Fibroblast of peridontal ligament (primary cell): ENCODE results near the gene MFGE8.

Experiments used
- DNase-seq: peaks from one replicate; pipeline ENCODE4 v3.0.0-alpha.2; 2010; ENCODE audit errors: extremely low read depth

The MFGE8 gene

DNA sequence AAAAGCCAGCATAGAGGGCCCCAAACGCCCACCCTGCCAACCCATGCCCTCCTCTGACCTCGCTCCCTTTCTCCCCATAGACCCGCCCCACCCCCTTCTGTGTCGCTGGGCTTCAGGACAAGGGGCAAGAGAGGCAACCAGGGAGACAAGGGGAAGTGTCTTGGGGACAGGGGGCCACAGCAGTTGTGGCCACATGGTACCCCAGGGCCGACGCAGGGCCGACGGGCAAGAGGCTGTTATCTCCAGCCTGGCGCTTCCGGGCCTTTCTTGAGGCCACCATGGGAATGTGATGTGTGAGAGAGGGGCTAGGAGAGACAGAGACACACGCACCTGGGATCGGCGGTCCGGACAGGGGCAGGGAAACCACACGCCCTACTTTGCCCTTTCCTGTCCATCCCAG is 14.4 kb downstream of the MFGE8 start:
- no peak for DNase-seq

DNA sequence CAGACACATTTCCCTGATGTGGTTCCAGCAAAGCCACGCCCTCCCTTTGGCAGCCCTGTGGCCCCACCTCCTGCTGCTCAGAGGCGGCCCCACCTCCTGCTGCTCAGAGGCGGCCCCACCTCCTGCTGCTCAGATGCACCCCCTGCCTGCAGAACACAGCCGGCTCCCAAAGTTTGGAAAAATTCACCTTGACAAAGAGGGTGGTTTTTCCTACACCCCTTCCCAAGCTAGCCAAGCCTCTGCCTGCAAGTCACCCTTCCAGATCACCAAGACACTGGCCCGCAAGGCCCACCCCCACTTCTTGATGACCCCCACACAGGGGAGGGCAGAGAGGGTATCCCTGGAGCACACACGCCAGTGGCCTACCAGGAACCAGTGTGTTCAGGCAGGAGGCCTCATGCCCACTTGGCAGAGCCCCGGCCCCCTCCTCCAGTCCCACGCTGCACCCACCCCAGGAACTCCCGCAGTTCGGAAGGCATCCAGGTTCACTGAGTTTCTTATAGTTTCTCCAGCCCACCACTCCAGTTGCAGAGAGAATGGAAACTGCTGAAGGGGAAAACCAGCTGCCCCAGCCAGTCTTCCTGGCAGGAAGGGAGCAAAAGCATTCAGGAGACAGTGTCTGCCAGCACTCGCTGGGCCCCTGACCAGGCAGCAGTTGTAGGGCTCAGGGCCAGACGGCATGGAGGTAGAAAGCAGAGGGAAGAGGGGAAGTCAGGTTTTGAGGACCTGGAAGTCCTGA is 15.6 kb downstream of the MFGE8 start:
- DNase-seq: no peak

DNA sequence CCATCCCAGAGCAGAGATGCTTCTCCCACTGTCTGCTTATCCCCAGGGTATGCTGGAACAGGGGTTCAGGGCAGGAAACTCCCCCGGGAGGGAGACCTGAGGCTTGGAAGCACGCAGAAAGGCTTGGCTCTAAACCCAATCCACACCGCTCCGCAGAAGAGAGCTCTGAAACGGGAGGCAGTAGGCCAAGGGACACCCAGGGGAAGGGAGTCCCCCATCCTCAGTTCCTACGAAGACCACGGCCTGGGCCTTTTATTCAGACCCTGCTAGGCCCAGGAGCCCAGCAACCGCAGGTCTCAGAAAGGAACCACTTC is 16.1 kb downstream of the MFGE8 start:
- peak; percentile 74 for DNase-seq

DNA sequence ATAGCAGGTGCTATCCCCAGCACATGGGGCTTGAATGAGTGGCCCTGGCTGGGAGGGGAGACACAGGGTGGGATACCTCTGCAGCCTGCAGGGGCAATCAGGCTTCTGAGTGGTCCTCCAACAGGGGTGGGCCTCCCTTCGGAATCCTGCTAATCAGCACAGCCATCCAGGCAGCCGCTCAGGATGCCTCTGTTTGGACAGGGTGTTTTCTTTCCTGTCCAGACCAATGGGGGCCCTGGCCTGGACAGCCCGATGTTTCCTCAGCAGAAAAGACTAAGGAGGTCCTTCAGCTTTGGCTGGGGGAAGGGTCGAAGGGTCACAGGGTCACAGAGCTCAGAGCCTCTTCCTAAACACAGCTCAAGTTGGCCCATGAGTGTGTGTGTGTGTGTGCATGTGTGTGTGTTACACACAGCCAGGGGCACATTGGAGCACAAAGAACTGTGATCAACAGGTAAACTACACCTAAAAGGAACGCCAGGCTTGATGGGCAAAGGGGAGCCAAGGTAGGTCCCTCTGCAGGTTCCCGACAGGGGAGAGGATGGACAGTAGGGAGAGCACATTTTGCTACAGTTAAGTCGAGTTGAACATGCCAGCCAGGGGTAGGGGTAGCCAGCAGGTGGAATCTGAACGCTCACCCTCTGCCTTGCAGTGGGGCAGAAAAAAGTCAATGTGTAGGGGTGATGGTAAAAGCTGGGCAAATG is 16.7 kb downstream of the MFGE8 start:
- DNase-seq: no peak

DNA sequence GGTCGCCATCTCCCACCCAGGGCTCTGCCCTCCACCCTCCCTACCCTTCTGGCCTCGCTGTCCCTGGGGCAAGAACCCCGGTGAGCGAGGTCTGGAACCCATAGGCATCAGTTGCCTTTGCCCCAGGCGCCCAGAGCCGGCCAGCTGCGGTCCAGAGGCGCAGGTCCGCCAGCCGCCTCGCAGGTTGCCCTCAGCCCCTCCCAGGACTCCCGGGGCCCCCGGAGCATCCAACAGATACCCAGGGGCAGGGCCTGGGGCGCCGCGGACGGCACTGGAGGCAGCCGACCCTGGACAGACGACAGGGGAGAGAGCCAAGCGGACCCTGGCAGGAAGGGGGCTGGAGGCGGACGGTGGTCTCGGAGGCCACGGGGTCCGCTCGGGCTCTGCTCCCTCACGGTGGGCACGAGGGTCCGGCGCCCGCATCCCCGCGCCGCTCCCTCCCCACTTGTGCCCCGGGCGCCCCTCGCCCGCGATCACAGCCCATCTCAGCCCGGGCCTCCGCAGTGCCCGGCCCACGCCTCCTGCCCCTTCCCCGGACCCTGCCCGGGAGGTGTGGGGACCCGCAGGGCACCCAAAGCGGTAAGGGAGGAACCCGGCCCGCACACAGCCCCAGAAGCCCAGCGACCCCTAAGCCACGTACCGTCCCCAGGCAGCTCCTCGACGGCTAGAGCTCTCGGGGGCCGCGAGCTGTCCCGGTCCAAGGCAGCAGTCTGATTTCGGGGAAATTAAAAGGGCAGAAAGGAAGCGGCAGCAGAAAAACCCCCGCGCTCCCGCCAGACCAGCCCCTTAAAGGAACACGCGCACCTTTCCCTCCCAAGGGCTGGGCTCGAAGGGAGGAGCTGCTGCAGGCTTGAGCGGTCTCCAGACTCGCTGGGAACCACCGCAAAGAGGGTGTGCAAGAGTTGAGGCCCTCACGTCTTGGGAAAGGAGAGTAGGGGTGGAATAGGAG is 18.1 kb downstream of the MFGE8 start, which contains the start of gene HAPLN3:
HAPLN3 (minus strand) TSS at position 726 of the 949 bp plus-strand sequence. CDS start 8,246 bp downstream, outside the sequence.
- no peak for DNase-seq

DNA sequence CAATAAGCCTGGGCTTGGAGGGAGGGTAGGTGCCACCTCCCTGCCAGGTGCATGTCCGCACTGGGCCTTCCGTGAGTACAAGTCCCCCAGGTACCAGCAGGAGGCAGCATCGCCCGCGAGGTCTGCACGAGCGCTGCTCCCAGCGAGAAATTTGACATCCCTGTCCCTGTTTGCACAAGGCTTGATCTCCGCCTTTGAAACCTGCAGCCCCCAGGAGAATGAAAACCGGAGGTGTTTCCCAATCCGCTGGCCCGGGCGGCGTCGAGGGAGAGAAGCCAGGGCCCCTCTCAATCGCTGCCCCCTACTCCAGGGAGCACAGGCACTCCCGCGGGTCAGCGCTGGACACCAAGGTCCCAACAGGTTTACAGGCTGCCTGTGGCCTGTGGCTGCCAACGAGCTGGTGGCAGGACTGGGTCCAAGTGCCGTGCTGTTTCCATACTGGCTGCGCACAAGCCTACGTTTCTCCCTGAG is 18.8 kb downstream of the MFGE8 start:
- DNase-seq: no peak

DNA sequence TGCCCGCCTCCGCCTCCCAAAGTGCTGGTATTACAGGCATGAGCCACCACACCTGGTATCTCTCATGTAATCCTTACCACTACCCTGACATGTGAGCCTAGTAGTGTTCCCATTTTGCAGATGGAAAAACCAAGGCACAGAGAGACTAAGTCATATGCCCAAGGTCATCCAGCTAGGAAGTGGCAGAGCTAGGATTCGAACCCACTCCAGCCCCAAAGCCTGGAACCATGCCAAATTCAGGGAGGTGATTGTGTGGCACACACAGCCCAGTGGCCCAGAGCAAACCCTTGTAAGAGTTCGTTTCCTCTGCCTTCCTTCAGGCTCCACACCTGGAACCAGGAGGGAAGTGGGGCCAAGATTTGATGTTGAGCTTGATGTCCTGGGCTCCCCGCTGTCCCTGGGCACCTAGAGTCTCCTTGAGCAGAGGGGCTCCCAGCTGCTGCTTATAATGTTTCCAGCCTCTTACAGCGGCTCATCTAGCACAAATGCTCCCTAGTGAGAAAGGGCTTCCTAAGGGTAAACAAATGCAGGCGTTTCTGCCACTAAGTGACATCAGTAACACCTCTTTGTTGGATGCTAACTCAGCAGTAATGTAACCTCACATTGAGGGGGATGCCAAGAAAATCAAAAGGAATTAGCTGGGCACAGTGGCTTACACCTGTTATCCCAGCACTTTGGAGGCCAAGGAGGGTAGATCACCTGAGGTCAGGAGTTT is 21.5 kb downstream of the MFGE8 start:
- no peak for DNase-seq

DNA sequence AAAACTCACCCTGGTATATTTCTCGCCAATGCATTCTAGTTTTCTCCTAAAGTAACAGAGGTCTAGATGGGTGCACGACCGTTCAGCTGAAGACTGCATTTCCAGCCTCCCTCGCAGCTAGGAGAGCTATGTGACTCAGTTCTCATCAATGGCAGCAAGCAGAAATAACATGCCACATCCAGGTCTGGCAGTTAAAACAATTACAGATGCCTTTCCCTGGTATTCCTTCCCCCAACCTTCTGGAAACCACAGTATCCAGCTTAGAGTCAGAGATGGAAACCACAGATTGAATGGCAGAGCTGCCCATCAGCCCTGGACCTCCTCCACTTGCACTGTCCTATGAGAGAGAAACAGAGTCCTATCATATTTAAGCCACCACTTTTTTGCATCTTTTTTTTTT is 22.7 kb downstream of the MFGE8 start:
- peak; percentile 54 for DNase-seq

DNA sequence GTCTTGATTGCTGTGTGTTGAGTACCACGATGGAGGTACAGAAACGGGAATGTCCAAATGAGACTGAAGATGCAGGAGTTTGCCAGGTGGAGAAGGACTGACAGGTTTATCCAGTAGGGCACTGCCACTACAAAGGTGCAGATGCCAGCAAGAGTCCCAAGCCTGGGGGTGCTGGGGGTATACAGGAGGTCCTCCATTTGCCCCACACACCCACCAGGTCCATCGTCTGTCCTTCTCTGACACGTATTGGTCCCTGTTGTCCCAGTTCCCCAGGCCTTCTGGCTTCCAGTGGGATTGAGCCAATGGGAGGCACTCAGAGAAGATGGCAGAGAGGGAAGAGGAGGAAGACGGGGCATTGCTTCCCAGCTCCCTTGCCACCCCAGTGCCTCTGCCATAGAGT is 24.5 kb downstream of the MFGE8 start:
- DNase-seq: no peak

DNA sequence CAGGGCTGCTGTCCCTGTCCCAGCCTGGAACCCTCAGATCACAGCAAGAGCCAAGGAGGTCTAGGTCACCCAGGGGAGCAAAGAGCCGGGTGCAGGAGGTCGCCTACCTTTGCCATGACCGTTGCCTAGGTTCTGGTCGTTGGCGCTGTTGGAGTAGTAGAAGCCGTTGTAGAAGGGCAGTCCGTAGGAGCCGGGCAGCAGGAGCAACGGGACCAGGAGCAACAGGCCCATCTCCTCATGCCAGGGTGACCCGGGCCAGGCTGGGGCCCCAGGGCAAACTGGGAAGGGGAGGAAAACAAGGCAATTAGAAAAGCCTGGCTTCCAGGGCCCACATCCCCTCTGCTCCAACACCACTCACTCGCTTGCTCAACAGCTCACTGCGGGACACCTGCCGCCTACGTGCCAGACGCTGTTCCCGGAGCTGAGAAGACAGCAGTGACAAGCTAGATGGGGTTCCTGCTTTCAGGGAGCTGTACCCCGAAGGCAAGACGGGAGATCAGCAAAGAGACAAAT is 26.1 kb downstream of the MFGE8 start:
- DNase-seq: no peak

DNA sequence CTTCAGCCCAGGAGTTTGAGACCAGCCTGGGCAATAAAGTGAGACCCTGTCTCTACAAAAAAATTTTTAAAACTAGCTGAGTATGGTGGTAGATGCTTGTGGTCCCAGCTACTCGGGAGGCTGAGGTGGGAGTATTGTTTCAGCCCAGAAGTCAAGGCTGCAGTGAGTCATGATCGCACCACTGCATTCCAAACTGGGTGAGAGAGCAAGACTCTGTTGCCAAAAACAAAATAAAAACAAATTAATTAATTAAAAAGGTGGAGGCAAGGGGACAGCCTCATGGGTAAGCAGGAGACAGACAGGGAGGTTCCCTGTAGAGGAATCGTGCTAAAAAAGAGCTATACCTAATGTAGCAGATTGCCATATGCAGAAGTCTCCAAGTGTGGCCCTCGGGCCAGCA is 30.4 kb downstream of the MFGE8 start:
- DNase-seq: no peak

DNA sequence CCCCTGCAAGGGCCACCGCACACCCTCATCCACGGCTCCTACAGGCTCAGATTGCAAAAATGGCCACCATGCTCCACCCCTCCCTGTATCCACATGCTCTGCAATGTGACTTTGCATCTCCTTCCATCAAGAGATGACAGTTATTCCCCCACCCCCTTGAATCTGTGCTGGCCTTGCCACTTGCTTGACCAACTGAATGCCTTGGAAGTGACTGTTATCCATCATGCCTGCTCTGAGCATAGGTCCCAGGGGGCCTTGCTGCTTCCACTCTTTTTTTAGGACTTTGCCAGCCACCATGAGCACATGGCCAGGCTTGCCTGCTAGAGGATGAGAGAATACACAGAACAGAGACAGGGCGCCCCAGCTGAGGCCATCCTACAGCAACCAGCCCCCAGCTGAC is 31.4 kb downstream of the MFGE8 start:
- DNase-seq: peak; percentile 26

DNA sequence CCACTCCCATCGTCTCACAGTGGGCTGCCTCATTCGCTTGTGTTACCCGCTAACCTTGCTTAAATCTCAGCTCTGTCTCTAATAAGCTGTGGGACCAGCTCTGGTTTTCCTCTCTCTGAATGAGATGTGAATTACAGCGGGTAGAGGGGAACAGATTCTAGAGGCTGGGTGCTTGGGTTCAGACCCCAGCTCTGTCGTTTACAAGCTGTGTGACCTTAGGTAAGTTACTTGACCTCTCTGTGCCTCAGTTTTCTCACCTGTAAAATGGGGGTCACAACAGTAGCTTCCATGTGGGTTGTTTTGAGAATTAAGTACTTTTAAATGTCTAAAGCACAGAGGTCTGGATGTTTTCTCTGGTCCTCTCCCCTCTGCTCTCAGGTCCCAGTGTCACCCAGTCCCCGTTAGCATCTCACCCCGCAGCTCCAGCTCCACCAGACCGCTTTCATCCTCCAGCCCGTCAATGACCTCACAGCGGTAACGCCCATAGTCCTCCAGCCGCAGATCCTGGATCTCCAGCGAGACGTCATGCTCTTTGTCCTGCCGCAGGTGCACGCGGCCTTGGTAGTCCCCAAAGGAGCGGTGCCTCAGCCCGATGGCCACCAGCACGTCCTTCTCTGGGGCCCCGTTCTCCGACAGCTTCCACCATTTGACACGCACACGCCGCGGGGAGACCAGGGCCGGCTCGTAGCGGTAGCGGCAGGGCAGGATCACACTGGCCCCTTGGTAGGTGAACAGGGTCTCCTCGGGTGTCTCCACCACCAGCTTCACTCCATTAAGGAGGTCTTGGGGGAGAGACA is 32.0 kb downstream of the MFGE8 start:
- no peak for DNase-seq

DNA sequence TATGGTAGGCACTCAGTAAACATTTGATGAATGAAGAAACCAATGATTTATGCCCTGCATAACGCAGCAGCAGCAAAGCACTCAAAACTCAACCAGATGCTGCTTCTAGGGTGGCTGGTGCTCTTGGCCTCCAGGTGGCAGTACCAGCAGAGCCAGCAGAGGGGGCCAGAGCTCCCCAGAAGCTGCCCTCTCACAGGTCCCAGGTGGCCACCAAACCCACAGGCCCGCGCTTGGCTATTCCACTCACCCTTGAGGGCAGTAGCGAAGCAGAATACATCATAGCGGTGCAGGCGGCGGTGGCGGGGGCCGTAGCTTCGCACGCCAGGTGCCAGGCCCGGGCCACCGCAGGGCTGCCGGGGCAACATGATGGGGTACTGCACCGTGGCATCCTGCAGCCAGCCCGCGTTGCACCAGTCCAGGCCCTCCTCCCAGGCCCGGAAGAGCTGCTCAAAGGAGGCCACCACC is 34.4 kb downstream of the MFGE8 start:
- DNase-seq: peak; percentile 55

DNA sequence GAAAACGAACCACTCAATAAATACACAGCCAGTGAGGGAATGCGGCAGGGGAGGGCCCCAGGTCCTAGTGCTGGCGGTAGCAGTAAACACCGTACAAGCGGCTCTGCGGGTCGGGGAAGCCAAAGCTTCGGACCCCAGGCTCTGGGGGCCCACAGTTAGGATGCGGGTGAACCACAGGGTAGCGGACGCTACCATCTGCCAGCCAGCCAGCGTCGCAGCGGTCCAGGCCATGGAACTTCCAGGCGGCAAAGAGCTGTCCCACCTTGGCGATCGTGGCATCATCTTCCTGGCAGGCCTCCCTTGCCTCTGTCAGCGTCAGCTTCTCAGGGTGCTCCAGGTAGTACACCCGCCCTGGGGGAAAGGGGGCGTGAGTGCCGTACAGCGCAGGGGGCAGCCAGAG is 35.3 kb downstream of the MFGE8 start:
- DNase-seq: no peak

DNA sequence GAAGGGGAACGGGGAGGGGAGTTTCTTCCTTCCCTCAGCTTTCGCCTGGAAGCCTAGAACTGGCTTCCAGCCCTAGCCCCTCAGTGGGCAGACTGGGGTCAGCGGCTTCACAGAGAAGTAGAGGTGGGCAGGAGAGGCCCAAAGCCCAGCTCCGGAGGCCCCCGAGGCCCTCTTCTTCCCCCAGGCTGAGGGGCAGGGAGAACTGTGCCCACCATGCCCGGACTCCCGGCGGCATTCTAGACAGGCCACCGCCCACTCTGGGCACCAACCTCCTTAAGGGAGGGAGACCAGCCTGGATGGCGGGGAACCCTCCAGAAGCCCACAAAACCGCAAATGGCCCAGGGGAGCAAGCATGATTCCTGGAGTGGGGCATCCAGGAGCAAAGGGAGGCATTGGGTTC is 35.8 kb downstream of the MFGE8 start:
- DNase-seq: no peak

DNA sequence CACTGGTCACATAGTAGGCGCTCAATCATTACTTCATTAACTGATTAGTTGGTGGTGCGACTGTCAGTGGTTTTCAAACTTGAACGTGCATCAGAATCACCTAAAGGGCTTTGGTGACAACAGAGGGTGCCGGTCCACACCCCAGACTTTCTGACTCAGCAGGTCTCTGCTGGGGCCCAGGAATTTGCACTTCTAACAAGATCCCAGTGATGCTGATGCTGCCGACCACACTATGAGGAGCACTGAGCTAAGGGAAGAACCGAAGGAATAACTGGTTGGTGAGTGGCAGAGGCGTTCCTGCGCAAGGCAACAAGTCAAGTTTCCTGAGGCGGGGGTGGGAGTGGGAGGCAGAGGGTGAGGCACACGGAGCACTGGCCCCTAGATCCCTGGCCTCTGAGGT is 36.6 kb downstream of the MFGE8 start:
- no peak for DNase-seq

DNA sequence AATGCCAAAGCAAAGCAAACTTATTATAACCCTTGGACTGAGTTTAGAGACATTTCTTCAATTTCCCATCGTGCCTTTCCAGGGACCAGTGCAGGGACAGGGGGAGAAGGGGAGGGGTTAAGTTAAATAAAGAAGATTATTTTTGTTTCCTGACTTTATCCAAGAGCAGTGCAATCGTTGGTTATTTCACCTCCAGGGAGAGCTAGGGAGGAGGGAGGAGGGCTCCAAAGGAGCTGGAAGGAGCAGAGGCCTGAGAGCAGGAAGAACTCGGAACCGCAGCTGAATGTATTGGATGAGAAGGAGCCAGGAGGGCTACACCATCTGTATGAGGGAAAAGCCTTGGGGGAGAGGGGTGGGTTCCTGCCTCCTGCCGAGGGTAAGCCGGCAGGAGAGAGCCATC is 38.5 kb downstream of the MFGE8 start:
- peak; percentile 27 for DNase-seq

DNA sequence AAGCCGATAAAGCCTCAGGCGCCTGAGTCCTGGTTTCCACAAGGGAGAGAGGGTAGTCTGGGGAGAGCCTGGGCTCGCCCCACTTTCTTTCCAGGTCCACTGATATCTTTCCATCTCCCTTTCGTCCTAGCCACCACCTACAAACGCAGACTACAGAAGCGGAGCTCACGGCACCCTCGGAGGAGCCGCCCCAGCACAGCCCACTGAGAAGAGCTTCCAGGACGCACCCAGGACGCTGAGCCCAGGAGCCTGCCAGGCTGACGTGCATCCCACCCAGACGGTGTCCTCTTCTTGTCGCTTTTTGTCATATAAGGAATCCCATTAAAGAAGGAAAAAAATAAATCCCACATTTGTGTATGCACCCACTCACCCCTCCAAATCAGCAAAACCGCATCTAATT is 38.9 kb downstream of the MFGE8 start:
- DNase-seq: no peak

DNA sequence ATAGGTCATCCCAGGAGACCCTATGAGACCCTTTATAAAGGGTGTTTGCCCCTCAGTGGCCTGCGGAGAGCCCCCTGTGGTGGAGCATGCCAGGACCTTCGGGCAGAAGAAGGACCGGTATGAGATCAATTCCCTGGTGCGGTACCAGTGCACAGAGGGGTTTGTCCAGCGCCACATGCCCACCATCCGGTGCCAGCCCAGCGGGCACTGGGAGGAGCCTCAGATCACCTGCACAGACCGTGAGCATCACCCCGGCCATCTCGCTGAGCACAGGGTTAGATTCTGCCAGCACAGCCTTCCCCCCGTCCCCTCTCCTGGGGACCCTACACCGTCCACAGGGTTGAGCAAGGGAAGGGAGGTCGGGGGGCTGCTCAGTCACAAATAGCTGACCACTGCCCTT is 39.4 kb downstream of the MFGE8 start:
- DNase-seq: no peak

DNA sequence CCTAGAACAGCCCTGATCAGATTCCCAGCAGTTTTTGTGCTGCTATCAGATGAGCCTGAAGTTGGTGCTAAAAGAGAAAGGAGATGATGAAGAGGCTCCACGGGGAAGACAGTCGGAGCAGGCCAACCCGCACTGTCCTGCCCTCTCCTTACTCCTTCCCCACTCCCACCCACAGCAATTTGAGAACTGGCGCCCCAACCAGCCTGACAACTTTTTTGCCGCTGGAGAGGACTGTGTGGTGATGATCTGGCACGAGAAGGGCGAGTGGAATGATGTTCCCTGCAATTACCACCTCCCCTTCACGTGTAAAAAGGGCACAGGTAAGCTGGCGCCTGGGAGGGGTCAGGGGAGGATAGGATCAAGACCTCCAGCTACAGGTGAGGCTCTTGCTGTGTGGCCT is 40.5 kb downstream of the MFGE8 start:
- no peak for DNase-seq
